ENCODE measurements around the gene PDE1A. TPM values are rescaled to one million over a fixed set of nuclear protein-coding genes. Genes with fewer than 3 reads are reported as not detected.

PDE1A gene
- total RNA-seq, 2 experiments from 2014 or later, result not detected

GRCh38 chr2:182170341-182170740, 256.5 kb downstream of the PDE1A start:
- H3K27ac ChIP-seq (ENCODE audit: low read depth, low read length, poor library complexity, severe bottlenecking), result no peak overlapping the region
- H3K9me2 ChIP-seq (ENCODE audit: insufficient read depth, low read length), result no peaks in the 10 kb centered on the region
- no peak overlapping the region for H3K4me2 ChIP-seq (ENCODE audit: low read length)
- H3K36me3 ChIP-seq (ENCODE audit: insufficient read depth, low read length), result no peaks in the 10 kb centered on the region
- no TSS peak for BruUV-seq (replicated peaks)
- no peak overlapping the region for H3K4me3 ChIP-seq (ENCODE audit: low read depth, low read length, poor library complexity, severe bottlenecking)
- POLR2A ChIA-PET, result no interaction called here
- H4K20me1 ChIP-seq (ENCODE audit: insufficient read depth, low read length), result no peaks in the 10 kb centered on the region
- no peaks in the 10 kb centered on the region for H3K79me2 ChIP-seq (ENCODE audit: insufficient read depth, low read depth, low read length)
- CTCF ChIA-PET (ENCODE audit: unreplicated experiment), result no interaction called here
- no peaks in the 10 kb centered on the region for H3K4me1 ChIP-seq (ENCODE audit: insufficient read depth, low read length, poor library complexity, severe bottlenecking)
- DNase-seq (ENCODE audit: low spot score), result no peak
- TF ChIP-seq CTCF (conservative IDR thresholded peaks at IDR 0.05; ENCODE audit: low read length) (no peak), EZH2phosphoT487 (IDR thresholded peaks at IDR 0.05; ENCODE audit: borderline replicate concordance, low read depth, low read length) (no peak)
- no peaks in the 10 kb centered on the region for H3K9me3 ChIP-seq (ENCODE audit: low read length)
- no peak overlapping the region for H2AFZ ChIP-seq (ENCODE audit: low read length)
- intact Hi-C loops (cut with micrococcal nuclease; ENCODE audit: unreplicated experiment), result no loop called here

DNA sequence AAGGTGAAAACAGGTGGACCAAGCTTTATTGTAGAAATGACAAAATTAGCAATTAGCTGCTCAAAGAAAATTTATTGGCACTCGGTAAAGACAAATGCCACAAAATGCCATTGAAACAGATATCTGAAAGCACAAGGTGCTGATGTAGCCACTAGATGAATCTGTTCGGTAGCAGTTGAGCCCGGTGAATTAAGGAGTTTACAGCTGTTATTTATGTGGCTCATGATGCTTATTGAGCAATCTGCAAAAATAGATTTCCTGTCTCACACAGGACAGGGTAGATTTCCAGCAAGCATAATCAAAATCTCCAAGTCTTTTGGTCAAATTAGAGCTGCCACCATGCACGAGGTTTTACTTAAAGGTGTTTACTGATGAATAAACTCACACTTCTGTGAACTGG, 259.0 kb downstream of the PDE1A start:
- Histone ChIP-seq H3K4me2 (ENCODE audit: low read length) (no peak overlapping the region), H3K4me1 (ENCODE audit: insufficient read depth, low read length, poor library complexity, severe bottlenecking) (no peaks in the 10 kb centered on the region), H3K4me3 (ENCODE audit: low read depth, low read length, poor library complexity, severe bottlenecking) (no peak overlapping the region), H2AFZ (ENCODE audit: low read length) (no peak overlapping the region), H3K27ac (ENCODE audit: low read depth, low read length, poor library complexity, severe bottlenecking) (no peak overlapping the region), H3K9me3 (ENCODE audit: low read length) (no peaks in the 10 kb centered on the region), H4K20me1 (ENCODE audit: insufficient read depth, low read length) (no peaks in the 10 kb centered on the region), H3K9me2 (ENCODE audit: insufficient read depth, low read length) (no peaks in the 10 kb centered on the region), H3K79me2 (ENCODE audit: insufficient read depth, low read depth, low read length) (no peaks in the 10 kb centered on the region), H3K36me3 (ENCODE audit: insufficient read depth, low read length) (no peaks in the 10 kb centered on the region)
- BruUV-seq (replicated peaks), result no TSS peak
- intact Hi-C loops (cut with micrococcal nuclease; ENCODE audit: unreplicated experiment), result no loop called here
- POLR2A ChIA-PET, result no interaction called here
- CTCF ChIA-PET (ENCODE audit: unreplicated experiment), result no interaction called here
- TF ChIP-seq EZH2phosphoT487 (IDR thresholded peaks at IDR 0.05; ENCODE audit: borderline replicate concordance, low read depth, low read length) (no peak), CTCF (conservative IDR thresholded peaks at IDR 0.05; ENCODE audit: low read length) (no peak)
- DNase-seq (ENCODE audit: low spot score), result no peak

DNA sequence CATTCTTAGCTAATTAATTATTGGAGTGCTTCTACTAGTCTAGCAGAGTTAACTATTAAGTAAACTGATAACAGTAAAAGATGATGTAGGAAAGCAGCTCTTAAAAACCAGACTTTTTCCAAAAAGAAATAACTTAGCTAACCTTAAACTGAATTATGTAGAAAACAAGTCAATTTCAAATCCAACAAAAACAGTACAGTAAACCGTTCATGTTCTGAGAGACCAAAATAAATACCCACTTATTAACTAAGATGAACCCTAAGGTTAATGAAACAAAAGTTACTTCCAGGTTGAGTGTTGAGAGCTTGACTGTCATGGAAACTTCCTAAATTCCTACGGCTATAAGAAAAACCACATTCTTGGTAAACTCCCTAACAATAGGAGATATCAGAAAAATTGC, 260.0 kb downstream of the PDE1A start:
- intact Hi-C loops (cut with micrococcal nuclease; ENCODE audit: unreplicated experiment), result no loop called here
- CTCF ChIA-PET (ENCODE audit: unreplicated experiment), result no interaction called here
- BruUV-seq (replicated peaks), result no TSS peak

More for the DNA sequence above, 260.0 kb downstream of the PDE1A start:
- H3K4me1 ChIP-seq (ENCODE audit: insufficient read depth, low read length, poor library complexity, severe bottlenecking), result no peaks in the 10 kb centered on the region
- H4K20me1 ChIP-seq (ENCODE audit: insufficient read depth, low read length), result no peaks in the 10 kb centered on the region
- H3K79me2 ChIP-seq (ENCODE audit: insufficient read depth, low read depth, low read length), result no peaks in the 10 kb centered on the region
- H3K4me2 ChIP-seq (ENCODE audit: low read length), result no peak overlapping the region
- no peaks in the 10 kb centered on the region for H3K9me2 ChIP-seq (ENCODE audit: insufficient read depth, low read length)
- POLR2A ChIA-PET, result interaction anchor here (0.6 to 1.0 kb wide), 2 partner anchors 9 to 724 kb away, joined by 3 read pairs; no protein-coding TSS in a partner anchor
- H2AFZ ChIP-seq (ENCODE audit: low read length), result no peak overlapping the region
- no peak overlapping the region for H3K4me3 ChIP-seq (ENCODE audit: low read depth, low read length, poor library complexity, severe bottlenecking)
- H3K27ac ChIP-seq (ENCODE audit: low read depth, low read length, poor library complexity, severe bottlenecking), result no peak overlapping the region
- H3K9me3 ChIP-seq (ENCODE audit: low read length), result no peaks in the 10 kb centered on the region
- no peaks in the 10 kb centered on the region for H3K36me3 ChIP-seq (ENCODE audit: insufficient read depth, low read length)
- no peak for DNase-seq (ENCODE audit: low spot score)
- no peak for TF ChIP-seq CTCF (conservative IDR thresholded peaks at IDR 0.05; ENCODE audit: low read length)
- no peak for TF ChIP-seq EZH2phosphoT487 (IDR thresholded peaks at IDR 0.05; ENCODE audit: borderline replicate concordance, low read depth, low read length)
